Gastrocnemius medialis (tissue), 4 donors: ENCODE results near the gene ADAM22. TPM values are rescaled to one million over a fixed set of nuclear protein-coding genes. Genes with fewer than 3 reads are reported as not detected.

Experiments
- ATAC-seq, 2 donors: fragments of 150-250 bp; one replicate each; pipeline ENCODE4 v1.9.1; 2016
- DNase-seq, 2 donors: peaks; one replicate each; pipeline ENCODE4 v3.0.0-alpha.2; 2019
- H3K27ac ChIP-seq, 4 donors: fragments of 200-600 bp; sonication (generic); 1 replicate in 1 of 4; 2 replicates in 3 of 4; pipeline ENCODE4 v1.5.1; 2016 to 2018; ENCODE audit warnings: mild to moderate bottlenecking in 2 of 4, moderate library complexity in 1 of 4
- H3K27me3 ChIP-seq, 3 donors: fragments of 200-600 bp; sonication (generic) in 2 of 3; 1 replicate in 1 of 3; 2 replicates in 2 of 3; pipeline versions ENCODE4 v1.5.1 to v1.6.0; 2016 to 2019; ENCODE audit warnings: mild to moderate bottlenecking in 1 of 3, moderate library complexity in 1 of 3
- H3K36me3 ChIP-seq, 2 donors: fragments of 200-600 bp; sonication (generic) in 1 of 2; one replicate each; pipeline ENCODE4 v1.5.1; 2017 to 2018
- H3K4me1 ChIP-seq, 2 donors: fragments of 200-600 bp; sonication (generic) in 1 of 2; one replicate each; pipeline ENCODE4 v1.5.1; 2016 to 2017; ENCODE audit warnings: mild to moderate bottlenecking in 2 of 2
- H3K4me3 ChIP-seq, 4 donors: fragments of 200-600 bp; sonication (generic) in 3 of 4; 1 replicate in 1 of 4; 2 replicates in 3 of 4; pipeline ENCODE4 v1.5.1; 2016 to 2019; ENCODE audit warnings: mild to moderate bottlenecking in 2 of 4
- H3K9me3 ChIP-seq, 3 donors: fragments of 200-600 bp; sonication (generic) in 2 of 3; 1 replicate in 1 of 3; 2 replicates in 2 of 3; pipeline ENCODE4 v1.5.1; 2016 to 2019
- POLR2A ChIP-seq, 2 donors: fragments of 450-650 bp; IDR thresholded peaks; one replicate each; pipeline ENCODE4 v1.6.1; 2017; ENCODE audit warnings: antibody characterized with exemption in 2 of 2, mild to moderate bottlenecking in 2 of 2, moderate library complexity in 2 of 2
- in situ Hi-C, 4 donors: fragments of 200-750 bp; cut with MboI; loops; one replicate each; pipeline versions ENCODE4 v1.15.0 to v1.8.0; 2017; ENCODE audit warnings: low sequenced_read_pairs in 4 of 4
- intact Hi-C: fragments of 100-400 bp; cut with DNase I; formaldehyde crosslinking; loops from one replicate; pipeline ENCODE4 v1.15.1; 2023; ENCODE audit warnings: low total_unique reads
- total RNA-seq, 4 donors: library from RNA; depleted of rRNA; stranded (reverse); fragments of >200 nt; gene quantifications; one replicate each; pipeline versions ENCODE4 v1.1.0 to v1.2.3, GENCODE V29; 2016
- TF ChIP-seq, protein P1 (sequence below), 5 experiments: fragments of 450-650 bp in 3 of 5; fragments of 200-600 bp in 2 of 5; sonication (generic) in 2 of 5; IDR thresholded peaks in 4 of 5; conservative IDR thresholded peaks in 1 of 5; 1 replicate in 4 of 5; 2 replicates in 1 of 5; pipeline ENCODE4 v1.5.1; 2016 to 2019; ENCODE audit warnings: antibody characterized with exemption in 5 of 5, mild to moderate bottlenecking in 3 of 5, moderate library complexity in 3 of 5

Gene ADAM22
- total RNA-seq, 4 donors from 2014 or later = 0.07 to 0.31 (median 0.14) TPM

DNA sequence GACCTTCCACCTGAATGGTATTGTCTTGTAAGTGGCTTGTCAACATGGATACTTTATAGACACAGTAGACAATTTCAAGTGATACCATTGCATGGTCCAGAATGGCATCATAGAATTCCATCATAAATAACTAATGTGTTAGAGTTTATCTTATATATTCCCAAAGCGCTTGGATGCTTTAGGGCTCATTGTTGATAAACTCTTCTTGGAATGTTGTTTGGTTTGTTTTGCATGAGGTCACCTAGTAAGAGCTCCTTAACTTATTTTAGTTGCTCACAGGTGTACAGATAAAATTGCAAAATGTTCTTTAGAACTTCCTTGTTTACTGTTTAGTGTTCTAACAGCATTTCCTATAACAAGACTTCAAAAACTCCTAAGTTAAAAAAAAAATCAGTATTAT is 249.0 kb downstream of the ADAM22 start:
- DNase-seq (no peak), ATAC-seq (no peak)
- Histone ChIP-seq H3K27ac (no peak overlapping the region), H3K4me3 (no peak overlapping the region), H3K36me3 (no peaks in the 10 kb centered on the region), H3K27me3 (no peaks in the 10 kb centered on the region), H3K9me3 (no peaks in the 10 kb centered on the region), H3K4me1 (no peaks in the 10 kb centered on the region)
- intact Hi-C loops (no loop called here), in situ Hi-C loops (no loop called here)
- no peak for TF ChIP-seq POLR2A (IDR thresholded peaks at IDR 0.05)
- TF ChIP-seq, protein P1, sequence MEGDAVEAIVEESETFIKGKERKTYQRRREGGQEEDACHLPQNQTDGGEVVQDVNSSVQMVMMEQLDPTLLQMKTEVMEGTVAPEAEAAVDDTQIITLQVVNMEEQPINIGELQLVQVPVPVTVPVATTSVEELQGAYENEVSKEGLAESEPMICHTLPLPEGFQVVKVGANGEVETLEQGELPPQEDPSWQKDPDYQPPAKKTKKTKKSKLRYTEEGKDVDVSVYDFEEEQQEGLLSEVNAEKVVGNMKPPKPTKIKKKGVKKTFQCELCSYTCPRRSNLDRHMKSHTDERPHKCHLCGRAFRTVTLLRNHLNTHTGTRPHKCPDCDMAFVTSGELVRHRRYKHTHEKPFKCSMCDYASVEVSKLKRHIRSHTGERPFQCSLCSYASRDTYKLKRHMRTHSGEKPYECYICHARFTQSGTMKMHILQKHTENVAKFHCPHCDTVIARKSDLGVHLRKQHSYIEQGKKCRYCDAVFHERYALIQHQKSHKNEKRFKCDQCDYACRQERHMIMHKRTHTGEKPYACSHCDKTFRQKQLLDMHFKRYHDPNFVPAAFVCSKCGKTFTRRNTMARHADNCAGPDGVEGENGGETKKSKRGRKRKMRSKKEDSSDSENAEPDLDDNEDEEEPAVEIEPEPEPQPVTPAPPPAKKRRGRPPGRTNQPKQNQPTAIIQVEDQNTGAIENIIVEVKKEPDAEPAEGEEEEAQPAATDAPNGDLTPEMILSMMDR (IDR thresholded peaks at IDR 0.05 in 4 of 5, conservative IDR thresholded peaks at IDR 0.05 in 1 of 5) = no peak

DNA sequence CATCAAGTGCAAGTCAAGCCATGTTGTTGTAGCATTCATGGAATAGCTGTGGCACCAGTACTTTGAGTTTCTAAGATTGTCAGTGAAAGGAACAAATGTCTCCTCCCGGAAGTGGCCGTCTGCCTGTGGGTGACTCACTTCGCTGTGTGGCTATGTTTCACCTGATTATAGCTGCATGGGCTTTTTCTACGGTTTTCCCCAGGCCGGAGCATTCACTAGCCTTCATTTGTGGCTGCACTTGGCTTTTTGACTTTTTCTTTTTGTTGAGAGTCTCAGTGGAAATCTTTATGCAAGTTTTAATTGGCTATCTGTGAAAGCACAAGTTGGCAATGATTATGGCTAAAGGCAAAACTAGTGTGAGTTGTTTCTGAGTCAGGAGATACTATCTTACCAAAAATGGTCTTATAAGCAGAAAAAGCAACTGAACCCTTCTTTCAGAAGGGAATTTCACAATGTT is 250.8 kb downstream of the ADAM22 start:
- in situ Hi-C loops = no loop called here
- intact Hi-C loops = no loop called here
- no peak for ATAC-seq

DNA sequence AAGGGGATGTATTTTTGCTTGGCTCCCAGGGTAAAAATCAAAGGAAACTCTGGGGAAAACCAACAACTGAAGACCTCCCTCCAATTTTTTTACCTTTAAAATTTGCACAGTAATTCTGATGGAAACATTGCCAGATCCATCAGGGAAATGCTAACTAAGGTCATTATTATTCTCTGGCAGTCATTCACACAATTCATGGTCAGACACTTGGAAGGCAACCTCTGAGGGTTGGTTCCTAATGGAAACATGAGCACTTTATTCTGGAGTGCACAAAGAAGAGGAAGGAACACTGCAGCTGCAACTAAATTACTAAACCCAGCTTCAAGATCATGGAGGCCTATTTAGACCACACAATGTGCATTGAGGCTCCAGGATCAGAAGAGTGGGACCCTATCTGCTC is 251.6 kb downstream of the ADAM22 start:
- DNase-seq (no peak), ATAC-seq (no peak)
- no peak for TF ChIP-seq POLR2A (IDR thresholded peaks at IDR 0.05)
- TF ChIP-seq, protein P1 (IDR thresholded peaks at IDR 0.05 in 4 of 5, conservative IDR thresholded peaks at IDR 0.05 in 1 of 5) = no peak
- Histone ChIP-seq H3K36me3 (no peaks in the 10 kb centered on the region), H3K9me3 (no peaks in the 10 kb centered on the region), H3K27ac (no peak overlapping the region), H3K27me3 (no peaks in the 10 kb centered on the region), H3K4me3 (no peak overlapping the region), H3K4me1 (no peaks in the 10 kb centered on the region)
- in situ Hi-C loops = no loop called here
- intact Hi-C loops = no loop called here

More for the DNA sequence above, 250.8 kb downstream of the ADAM22 start:
- no peak for DNase-seq
- no peaks in the 10 kb centered on the region for H3K4me1 ChIP-seq
- no peaks in the 10 kb centered on the region for H3K36me3 ChIP-seq
- H3K27me3 ChIP-seq = no peaks in the 10 kb centered on the region
- H3K27ac ChIP-seq = no peak overlapping the region
- no peaks in the 10 kb centered on the region for H3K9me3 ChIP-seq
- TF ChIP-seq, protein P1 (IDR thresholded peaks at IDR 0.05 in 4 of 5, conservative IDR thresholded peaks at IDR 0.05 in 1 of 5) = no peak
- no peak for TF ChIP-seq POLR2A (IDR thresholded peaks at IDR 0.05)
- no peak overlapping the region for H3K4me3 ChIP-seq

DNA sequence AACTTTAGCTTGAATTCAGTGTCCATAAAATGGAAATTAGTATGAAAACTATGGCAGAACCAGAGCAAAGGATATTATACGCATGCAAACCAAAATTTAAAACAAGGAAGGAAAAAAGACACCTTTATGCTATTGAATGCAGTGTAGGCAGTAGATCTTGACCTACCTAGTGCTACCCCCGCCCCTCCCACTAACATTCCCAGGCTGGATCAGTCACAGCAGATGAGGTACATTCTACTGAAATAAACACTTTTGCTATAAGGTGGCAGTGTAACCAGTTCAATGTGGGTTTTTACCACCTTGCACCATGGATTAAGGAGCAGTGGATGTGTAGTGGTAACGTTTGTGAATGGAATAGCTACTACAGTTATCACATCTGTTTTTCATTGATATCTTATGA is 257.9 kb downstream of the ADAM22 start:
- TF ChIP-seq, protein P1 (IDR thresholded peaks at IDR 0.05 in 4 of 5, conservative IDR thresholded peaks at IDR 0.05 in 1 of 5) = no peak
- TF ChIP-seq POLR2A (IDR thresholded peaks at IDR 0.05) = no peak
- no peak for ATAC-seq
- in situ Hi-C loops = no loop called here

DNA sequence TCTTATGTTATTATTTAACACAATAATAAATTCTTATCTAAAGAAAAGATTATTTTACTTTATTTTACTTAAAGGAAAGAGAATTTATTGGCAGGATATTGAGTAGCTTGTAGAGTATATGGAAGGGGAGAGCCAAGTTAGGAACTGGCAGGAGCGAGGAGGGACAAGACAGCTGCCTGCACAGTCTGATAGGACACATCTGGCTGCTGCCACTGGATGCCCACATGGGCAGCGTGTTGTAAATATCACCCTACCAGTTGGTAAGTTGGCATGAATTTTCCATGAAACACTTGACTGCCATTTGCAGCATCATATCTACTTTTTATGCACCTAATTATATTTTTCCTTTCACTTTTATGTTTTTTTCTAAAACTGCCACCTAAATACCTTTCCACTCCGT is 266.2 kb downstream of the ADAM22 start:
- intact Hi-C loops (no loop called here), in situ Hi-C loops (loop anchor here in 1 of 4 donors (25.0 kb wide), 1 partner anchor 313 kb away; the partner anchor contains the start of genes DBF4 and SLC25A40)
- Histone ChIP-seq H3K4me1 (no peaks in the 10 kb centered on the region), H3K27ac (no peak overlapping the region), H3K4me3 (no peak overlapping the region), H3K9me3 (no peaks in the 10 kb centered on the region), H3K27me3 (no peaks in the 10 kb centered on the region), H3K36me3 (peaks cover 0 to 21% of the 10 kb centered on the region in 2 donors)
- DNase-seq (no peak), ATAC-seq (no peak)
- TF ChIP-seq POLR2A (IDR thresholded peaks at IDR 0.05) = no peak
- TF ChIP-seq, protein P1 (IDR thresholded peaks at IDR 0.05 in 4 of 5, conservative IDR thresholded peaks at IDR 0.05 in 1 of 5) = no peak

More for the DNA sequence above, 257.9 kb downstream of the ADAM22 start:
- no peaks in the 10 kb centered on the region for H3K27me3 ChIP-seq
- no peak for DNase-seq
- no peaks in the 10 kb centered on the region for H3K4me1 ChIP-seq
- no peaks in the 10 kb centered on the region for H3K36me3 ChIP-seq
- H3K9me3 ChIP-seq = no peaks in the 10 kb centered on the region
- H3K27ac ChIP-seq = no peak overlapping the region
- H3K4me3 ChIP-seq = no peak overlapping the region
- intact Hi-C loops = no loop called here
